Neuron (in vitro differentiated cells): ENCODE measurements around the gene SFXN5.

Experiments
- H2AFZ ChIP-seq: one replicate; pipeline ENCODE4 v1.6.1; 2013; ENCODE audit warnings: low read depth, mild to moderate bottlenecking, inconsistent platforms, low read length, moderate library complexity
- H3K27me3 ChIP-seq: one replicate; pipeline ENCODE4 v1.6.1; 2013; ENCODE audit warnings: low read length; ENCODE audit not compliant: insufficient read depth
- H3K36me3 ChIP-seq: one replicate; pipeline ENCODE4 v1.6.1; 2013; ENCODE audit warnings: low read length; ENCODE audit not compliant: insufficient read depth
- H3K4me1 ChIP-seq: one replicate; pipeline ENCODE4 v1.6.1; 2013; ENCODE audit warnings: low read length; ENCODE audit not compliant: insufficient read depth
- H3K4me3 ChIP-seq: 2 replicates; pipeline ENCODE4 v1.5.1; 2013; ENCODE audit warnings: mild to moderate bottlenecking, low read length, moderate library complexity
- H3K9me3 ChIP-seq: one replicate; pipeline ENCODE4 v1.6.1; 2013; ENCODE audit warnings: low read length

The SFXN5 gene

DNA sequence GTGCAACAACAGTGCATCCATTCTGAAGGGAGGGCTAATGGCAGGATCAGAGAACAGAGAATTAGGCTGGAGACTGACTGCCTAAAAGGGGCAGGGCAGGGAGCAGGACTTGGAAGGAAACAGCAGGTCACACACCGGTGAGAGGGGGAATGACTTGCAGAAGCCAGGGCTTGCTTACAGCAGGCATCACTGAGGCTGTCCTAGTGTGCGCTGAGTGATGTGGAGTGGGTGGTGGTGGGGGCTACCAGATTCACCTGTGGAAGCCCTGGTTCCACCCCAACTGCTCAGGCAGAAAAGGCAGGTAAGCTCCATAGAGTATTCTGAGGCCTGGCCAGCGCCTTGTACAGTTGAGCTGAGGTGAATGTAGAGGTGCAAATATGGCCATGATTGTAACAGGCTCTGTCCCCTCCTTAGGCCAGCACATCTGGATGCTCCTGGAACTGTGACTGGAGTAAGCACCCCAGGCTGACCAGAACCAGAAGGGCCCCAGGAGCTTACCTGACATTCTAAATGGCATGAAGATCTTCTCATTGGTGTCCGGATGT lies 49.4 kb downstream of the SFXN5 start:
- peaks cover 3% of the 10 kb centered on the region for H3K36me3 ChIP-seq

GRCh38 chr2:73021371-73022010 lies 50.0 kb downstream of the SFXN5 start:
- Histone ChIP-seq H3K4me3 (no peak overlapping the region), H3K36me3 (peaks cover 3% of the 10 kb centered on the region), H3K9me3 (no peaks in the 10 kb centered on the region), H2AFZ (no peak overlapping the region), H3K27me3 (no peaks in the 10 kb centered on the region), H3K4me1 (peaks cover 8% of the 10 kb centered on the region)

More for the DNA sequence above, 49.4 kb downstream of the SFXN5 start:
- H3K9me3 ChIP-seq, result no peaks in the 10 kb centered on the region
- H3K27me3 ChIP-seq, result no peaks in the 10 kb centered on the region
- H3K4me3 ChIP-seq, result no peak overlapping the region
- H2AFZ ChIP-seq, result no peak overlapping the region
- H3K4me1 ChIP-seq, result peaks cover 8% of the 10 kb centered on the region

- Histone ChIP-seq H3K4me3 (no peak overlapping the region), H2AFZ (no peak overlapping the region), H3K9me3 (no peaks in the 10 kb centered on the region), H3K4me1 (peaks cover 8% of the 10 kb centered on the region), H3K27me3 (no peaks in the 10 kb centered on the region), H3K36me3 (peaks cover 3% of the 10 kb centered on the region)
Observed at GRCh38 chr2:73020657-73021370, 50.7 kb downstream of the SFXN5 start.

DNA sequence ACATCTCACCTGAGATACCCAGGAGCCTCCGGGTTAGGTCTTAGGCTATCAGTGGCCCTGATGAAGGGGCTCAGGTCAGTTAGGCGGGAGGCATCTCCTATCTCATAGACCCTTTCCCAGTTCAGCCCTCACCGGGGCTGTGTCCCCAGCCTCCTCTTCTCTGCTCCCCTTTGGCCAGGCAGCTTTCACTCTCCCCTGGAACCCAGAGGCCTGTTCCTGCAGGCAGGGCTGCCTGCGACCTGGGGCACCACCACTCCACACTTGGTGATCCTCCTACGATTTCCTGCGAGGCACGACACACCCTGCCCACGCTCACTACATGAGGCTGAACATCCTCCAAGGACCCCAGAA lies 51.2 kb downstream of the SFXN5 start:
- Histone ChIP-seq H3K36me3 (peaks cover 3% of the 10 kb centered on the region), H3K27me3 (no peaks in the 10 kb centered on the region), H2AFZ (no peak overlapping the region), H3K4me1 (peaks cover 8% of the 10 kb centered on the region), H3K9me3 (no peaks in the 10 kb centered on the region), H3K4me3 (no peak overlapping the region)

DNA sequence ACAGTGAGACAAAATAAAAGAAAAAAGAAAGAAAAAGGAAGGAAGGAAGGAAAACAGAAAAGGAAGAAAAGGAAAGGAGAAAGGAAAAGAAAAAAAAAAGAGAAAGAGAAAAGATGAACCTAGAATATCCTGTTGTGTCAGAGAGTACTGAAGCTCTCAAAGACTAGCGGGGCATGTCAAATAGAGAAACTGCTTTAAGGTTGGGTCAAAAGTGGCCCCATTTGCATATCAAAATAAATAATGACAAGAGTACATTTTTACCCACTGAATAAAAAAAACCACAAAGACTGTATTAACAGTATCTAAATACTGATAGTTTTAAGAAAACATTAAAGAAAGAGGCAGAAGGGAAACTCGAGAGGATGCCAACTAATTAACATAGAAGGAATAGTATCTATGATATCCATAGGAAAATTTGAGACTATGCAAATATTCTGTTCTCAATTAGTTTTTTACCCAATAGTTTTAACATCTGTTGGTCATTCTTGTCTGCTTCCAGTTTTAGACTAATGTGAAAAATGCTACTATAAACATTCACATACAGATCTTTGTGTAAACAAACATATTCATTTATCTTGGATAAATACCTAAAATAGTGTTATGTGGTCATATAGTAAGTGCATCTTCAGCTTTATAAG lies 53.2 kb downstream of the SFXN5 start:
- Histone ChIP-seq H3K9me3 (no peaks in the 10 kb centered on the region), H3K4me3 (no peak overlapping the region), H3K36me3 (peaks cover 3% of the 10 kb centered on the region), H3K4me1 (peaks cover 8% of the 10 kb centered on the region), H3K27me3 (no peaks in the 10 kb centered on the region), H2AFZ (no peak overlapping the region)

DNA sequence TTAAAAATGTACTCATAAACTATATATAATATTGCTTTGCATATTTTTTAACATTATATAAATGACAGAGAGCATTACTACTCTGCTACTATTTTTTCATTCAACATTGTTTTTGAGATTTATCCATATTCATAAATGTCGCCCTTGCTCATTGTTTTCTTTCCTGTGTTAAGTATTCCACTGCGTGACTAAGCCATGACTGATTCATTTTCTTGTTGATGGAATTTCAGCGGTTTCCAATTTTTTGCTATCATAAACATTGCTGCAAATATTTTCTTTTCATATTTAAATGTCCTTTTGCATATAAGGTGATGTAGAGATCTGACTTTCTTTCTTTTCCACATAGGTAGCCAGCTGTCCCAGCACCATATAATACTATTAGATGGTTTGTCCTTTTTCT lies 57.6 kb downstream of the SFXN5 start:
- no peak overlapping the region for H3K4me3 ChIP-seq
- peaks cover 2% of the 10 kb centered on the region for H3K36me3 ChIP-seq
- H3K9me3 ChIP-seq, result no peaks in the 10 kb centered on the region
- no peaks in the 10 kb centered on the region for H3K4me1 ChIP-seq
- no peaks in the 10 kb centered on the region for H3K27me3 ChIP-seq
- H2AFZ ChIP-seq, result no peak overlapping the region

GRCh38 chr2:73009177-73009839 lies 62.2 kb downstream of the SFXN5 start:
- H3K9me3 ChIP-seq, result no peaks in the 10 kb centered on the region
- H3K4me3 ChIP-seq, result no peak overlapping the region
- H3K4me1 ChIP-seq, result no peaks in the 10 kb centered on the region
- H2AFZ ChIP-seq, result no peak overlapping the region
- peaks cover 2% of the 10 kb centered on the region for H3K36me3 ChIP-seq
- no peaks in the 10 kb centered on the region for H3K27me3 ChIP-seq

DNA sequence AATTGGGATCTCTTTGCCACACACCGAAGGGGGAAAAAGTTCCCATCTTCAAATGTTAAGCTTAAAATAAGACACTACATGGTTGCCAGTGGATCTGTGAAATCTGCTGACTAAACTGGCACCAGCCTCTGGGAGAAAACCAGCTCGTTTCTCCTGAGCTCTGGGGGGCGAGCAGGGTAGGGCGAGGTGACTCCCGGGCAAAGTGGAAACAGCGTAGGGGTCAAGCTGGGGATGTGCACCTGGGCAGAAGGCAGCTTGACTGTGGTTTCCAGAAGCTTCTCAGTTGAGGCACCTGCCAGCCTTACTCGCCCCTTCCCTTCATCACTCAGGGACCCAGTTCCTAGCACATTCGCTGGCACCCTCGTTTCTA lies 62.8 kb downstream of the SFXN5 start:
- Histone ChIP-seq H3K27me3 (no peaks in the 10 kb centered on the region), H3K4me3 (no peak overlapping the region), H3K36me3 (peaks cover 2% of the 10 kb centered on the region), H3K4me1 (no peaks in the 10 kb centered on the region), H2AFZ (no peak overlapping the region), H3K9me3 (no peaks in the 10 kb centered on the region)

DNA sequence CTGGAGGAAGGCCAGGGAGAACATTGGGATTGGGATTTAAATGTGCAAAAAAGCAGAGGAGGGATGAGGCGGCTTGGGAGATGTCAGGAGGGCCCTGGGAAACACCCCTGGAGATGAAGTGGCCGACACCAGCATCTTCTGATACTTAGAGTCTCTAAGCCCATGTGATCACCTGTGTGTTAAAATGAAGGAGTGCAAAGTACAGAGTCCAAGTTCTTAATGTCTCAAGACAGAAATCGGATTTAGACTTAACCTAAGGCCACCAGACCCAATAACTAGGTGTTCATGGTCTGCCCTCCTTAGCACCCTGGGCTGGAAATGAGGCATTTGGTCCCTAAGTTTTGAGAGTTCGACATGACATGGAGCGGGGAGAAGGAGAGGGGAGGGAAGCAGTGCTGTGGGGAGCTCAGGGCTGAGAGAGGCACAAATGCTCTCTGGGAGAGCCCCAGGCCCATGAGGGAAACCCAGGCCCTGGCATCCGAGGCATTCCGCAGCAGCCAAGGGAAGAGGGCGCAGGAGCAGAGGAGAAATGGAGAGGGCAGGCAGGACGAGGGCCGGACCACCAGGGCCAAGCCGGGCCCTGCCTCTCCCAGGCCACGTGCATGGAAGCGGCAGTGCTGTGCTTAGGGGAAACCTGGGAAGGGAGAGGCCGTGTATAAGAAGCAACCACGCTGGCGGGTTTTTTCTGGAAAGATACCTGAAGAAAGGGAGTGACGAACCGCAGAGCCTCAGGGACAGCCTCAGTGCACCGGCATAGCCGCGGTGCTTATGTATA lies 63.3 kb downstream of the SFXN5 start:
- Histone ChIP-seq H3K4me1 (no peaks in the 10 kb centered on the region), H3K4me3 (no peak overlapping the region), H3K36me3 (peaks cover 2% of the 10 kb centered on the region), H3K27me3 (no peaks in the 10 kb centered on the region), H2AFZ (no peak overlapping the region), H3K9me3 (no peaks in the 10 kb centered on the region)

- Histone ChIP-seq H3K9me3 (no peaks in the 10 kb centered on the region), H3K4me1 (no peaks in the 10 kb centered on the region), H2AFZ (no peak overlapping the region), H3K4me3 (no peak overlapping the region), H3K36me3 (peaks cover 2% of the 10 kb centered on the region), H3K27me3 (no peaks in the 10 kb centered on the region)
Observed at GRCh38 chr2:73006969-73007710, 64.4 kb downstream of the SFXN5 start.

DNA sequence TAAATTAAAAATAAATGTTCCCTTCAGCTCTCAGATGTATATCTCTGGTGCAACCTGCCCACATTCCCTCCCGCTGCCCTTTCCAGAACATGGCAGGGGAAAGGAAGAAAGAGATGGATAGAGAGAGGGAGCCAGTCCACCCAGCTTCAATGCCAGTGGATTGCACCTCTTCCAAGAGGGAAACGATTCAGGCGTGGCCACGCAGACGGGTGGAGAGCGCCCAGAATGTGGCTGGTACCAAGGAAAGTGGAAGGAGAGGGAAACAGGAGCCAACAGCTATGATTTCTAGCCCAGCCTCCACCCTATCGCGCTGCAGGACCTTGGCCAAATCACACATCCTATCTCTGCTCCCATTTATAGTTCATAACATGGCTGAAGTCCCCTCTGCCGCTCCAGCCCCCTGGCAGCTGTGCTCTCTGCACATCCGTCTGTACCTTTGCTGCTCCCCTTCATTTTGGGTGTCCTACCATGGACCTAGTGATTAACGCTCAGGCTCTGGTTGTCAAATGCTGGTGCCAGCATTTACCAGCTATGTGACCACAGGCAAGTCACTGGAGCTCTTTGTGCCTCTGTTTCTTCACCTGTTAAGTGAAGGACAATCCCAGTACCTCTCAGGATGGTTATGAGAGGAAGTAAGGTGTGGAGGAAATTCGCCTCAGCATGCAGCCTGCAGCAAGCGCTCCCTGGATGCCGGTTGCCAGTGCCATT lies 66.5 kb downstream of the SFXN5 start:
- Histone ChIP-seq H3K4me1 (no peaks in the 10 kb centered on the region), H3K9me3 (no peaks in the 10 kb centered on the region), H3K4me3 (no peak overlapping the region), H2AFZ (no peak overlapping the region), H3K36me3 (peaks cover 2% of the 10 kb centered on the region), H3K27me3 (no peaks in the 10 kb centered on the region)

- H3K27me3 ChIP-seq, result no peaks in the 10 kb centered on the region
- H2AFZ ChIP-seq, result no peak overlapping the region
- no peaks in the 10 kb centered on the region for H3K4me1 ChIP-seq
- H3K9me3 ChIP-seq, result no peaks in the 10 kb centered on the region
- H3K4me3 ChIP-seq, result no peak overlapping the region
- H3K36me3 ChIP-seq, result no peaks in the 10 kb centered on the region
Observed at GRCh38 chr2:73004466-73004865, 67.0 kb downstream of the SFXN5 start.
